GM19395 (cell line): ENCODE measurements around the gene DYRK1B.
"Not testable (repeated sequence)": the region's sequence is repeated elsewhere in the genome, so short reads cannot be mapped to it uniquely, and the experiment has no call there.

ENCODE experiments used
- ATAC-seq: cut with Tn5 transposase; IDR thresholded peaks from one replicate; pipeline ENCODE4 v1.9.1; 2021; ENCODE audit warnings: mild to moderate bottlenecking, moderate library complexity; ENCODE audit not compliant: unreplicated experiment

DYRK1B gene

DNA sequence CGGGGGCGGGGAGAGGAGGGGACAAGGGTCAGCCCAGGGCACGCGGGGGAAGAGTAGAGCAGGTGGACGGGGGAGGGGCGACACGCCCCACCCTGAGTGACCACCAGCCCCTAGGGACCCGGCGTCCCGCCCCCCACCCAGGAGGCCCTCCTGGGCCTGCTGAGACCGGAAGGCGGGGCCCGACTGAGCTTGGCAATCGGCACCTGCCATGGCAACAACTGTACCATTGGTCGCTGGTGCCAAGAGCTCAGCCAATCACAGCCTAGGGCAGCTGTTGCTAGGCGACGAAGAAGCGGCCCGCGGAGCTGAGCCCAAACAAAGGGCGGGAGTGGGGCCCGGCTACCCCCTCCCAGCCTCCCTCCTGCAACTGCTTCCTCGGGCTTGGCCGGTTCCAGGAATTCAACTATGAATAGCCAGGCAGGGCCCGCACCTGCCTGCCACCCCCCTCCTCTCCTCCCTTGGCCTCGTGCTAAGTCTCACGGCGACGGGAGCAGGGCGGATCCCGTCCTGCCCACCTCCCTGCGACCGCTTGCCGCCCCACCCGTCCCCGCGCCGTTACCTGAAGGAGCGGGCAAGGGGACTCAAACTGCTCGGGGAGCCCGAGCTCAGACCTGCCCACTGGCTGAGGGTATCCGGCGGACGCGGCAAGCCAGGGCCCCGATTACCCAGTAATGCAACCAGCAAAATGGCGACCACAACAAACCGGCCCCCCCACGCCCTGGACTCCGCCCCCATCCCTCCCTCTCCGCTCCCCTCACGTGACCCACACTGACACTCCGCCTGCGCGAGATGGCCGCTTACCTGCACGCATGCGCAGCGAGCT lies at the start of gene DYRK1B:
TSS of gene DYRK1B (minus strand) at position 699 of the 823 bp plus-strand sequence. CDS start 2,295 bp downstream, outside the sequence.
- ATAC-seq, result peak; percentile 87

DNA sequence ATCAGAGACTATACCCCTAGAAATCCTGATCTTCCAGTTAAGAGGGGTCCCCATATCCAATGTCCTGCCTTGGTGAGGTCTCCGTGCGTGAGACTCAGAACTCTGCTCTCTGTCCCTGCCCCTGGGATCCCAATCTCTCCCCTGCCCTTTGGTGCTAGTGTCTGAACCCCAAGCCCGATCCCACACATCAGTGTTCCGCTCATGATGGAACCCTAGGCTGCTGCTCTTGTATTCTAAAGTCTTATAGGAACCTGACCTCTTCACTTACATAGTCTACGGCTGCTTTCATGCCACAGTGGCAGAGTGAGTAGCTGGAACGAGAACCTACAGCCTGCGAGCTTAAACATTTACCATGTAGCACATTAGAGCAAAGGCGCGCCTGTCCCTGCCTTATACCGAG lies 48.7 kb upstream of the DYRK1B start:
- not testable (repeated sequence) for ATAC-seq

DNA sequence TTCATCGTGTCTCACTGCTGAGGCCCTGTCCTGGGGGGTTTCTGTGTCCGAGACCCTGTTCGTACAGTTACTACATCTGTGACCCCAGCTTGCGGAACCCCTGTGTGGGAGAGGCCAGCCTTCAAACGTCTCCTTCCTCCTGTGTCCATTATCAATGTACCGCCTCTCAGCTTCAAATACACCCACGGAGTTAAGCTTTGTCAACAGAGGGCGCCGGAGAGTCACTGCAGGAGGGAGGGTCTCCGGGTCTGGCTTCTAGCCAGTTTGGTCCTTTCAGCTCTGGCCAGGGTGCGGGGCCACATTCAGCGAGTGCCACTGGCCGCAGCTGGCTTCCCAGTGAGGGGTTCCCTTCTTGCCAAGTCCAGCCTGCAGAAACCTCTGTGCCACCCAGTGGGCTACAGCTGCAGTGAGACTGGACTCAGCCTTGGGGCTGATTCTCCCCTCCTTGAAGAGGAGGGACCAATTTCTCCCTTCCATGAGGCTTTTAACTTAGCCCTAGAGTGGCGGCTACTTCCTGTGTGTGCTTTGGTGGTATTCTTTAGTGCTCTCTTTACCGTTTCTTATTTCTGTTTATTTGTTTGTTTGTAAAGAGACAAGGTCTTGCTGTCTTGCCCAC lies 47.6 kb upstream of the DYRK1B start:
- not testable (repeated sequence) for ATAC-seq

DNA sequence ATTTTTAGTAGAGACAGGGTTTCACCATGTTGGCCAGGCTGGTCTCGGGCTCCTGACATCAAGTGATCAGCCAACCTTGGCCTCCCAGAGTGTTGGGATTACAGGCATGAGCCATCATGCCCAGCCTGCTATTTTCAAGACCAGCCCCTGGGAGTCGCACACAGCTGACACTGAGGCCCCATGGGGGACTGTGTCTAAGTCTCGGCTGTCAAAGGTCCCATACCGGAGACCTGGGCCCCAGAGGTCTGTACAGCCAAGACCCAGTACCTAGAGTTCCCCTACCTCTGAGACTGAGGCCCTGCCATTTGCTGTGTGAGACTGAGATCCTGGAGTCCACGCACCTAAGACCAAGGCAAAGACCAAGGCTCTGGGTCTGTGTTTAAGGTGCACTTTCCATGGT lies 46.3 kb upstream of the DYRK1B start:
- ATAC-seq, result not testable (repeated sequence)

DNA sequence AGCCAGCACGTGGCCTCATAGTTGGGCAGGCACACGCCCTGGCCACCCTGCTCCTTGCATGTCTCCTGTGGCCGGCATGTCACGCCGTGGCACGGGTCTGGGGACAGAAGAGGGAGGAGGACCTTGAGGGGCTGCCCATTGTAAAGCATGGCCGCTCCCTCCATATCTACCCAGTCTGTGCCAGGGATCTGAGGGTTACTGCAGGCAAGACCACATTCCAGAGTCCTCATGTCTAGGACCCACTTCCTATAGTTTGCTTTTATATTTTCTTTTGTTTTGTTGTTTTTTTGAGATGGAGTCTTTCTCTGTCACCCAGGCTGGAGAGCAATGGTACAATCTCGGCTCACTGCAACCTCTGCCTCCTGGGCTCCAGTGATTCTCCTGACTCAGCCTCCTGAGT lies 45.8 kb upstream of the DYRK1B start:
- ATAC-seq, result not testable (repeated sequence)

DNA sequence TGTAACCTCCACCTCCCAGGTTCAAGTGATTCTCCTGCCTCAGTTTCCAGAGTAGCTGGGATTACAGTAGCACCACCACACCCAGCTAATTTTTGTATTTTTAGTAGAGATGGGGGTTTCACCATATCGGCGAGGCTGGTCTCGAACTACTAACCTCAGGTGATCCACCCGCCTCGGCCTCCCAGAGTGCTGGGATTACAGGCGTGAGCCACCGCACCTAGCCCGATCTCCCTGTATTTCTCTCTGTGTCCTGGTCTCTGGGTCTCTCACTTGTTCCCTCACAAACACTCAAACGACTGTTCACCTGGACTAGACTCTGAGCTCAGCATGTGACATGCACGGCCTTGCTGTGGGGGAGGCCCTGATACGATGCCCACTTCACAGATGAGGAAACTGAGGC lies 44.9 kb upstream of the DYRK1B start:
- ATAC-seq, result not testable (repeated sequence)

DNA sequence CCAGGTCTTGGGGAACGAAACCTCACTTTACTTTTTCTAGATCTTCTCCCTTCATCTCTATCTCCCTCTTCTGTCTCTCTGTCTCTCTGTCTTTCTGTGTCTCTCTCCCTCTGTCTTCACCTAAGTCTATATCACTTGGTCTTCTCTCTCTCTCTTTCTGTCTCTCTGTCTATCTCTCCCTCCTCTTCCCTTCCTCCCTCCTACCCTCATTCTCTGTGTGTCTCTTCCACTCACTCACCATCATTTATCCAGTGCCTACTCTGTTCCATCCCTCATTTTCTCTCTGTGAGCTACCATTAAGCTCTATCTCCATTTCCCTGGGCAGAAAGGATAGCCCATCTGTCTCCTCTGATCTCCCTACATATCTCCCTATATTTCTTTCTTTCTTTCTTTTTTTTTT lies 44.4 kb upstream of the DYRK1B start:
- ATAC-seq, result no peak

DNA sequence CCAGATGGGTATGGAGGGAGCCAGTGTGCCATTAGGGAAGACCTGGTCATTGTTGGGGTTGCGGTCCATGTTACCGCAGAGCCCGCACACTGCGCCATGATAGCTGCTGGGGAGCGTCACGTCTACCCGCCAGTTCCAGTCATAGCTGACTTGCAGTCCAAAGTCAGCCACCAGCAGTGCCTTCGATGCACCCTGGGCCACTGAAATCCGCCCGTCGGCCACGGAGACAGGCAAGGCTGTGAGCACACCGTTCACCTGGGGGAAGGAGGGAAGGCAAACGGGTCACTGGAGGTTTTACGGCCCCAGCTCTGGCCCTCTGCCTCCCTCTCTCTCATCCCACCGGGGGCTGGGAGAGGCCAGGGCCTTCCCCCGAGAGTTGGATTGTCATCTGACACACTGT lies 44.0 kb upstream of the DYRK1B start:
- not testable (repeated sequence) for ATAC-seq

DNA sequence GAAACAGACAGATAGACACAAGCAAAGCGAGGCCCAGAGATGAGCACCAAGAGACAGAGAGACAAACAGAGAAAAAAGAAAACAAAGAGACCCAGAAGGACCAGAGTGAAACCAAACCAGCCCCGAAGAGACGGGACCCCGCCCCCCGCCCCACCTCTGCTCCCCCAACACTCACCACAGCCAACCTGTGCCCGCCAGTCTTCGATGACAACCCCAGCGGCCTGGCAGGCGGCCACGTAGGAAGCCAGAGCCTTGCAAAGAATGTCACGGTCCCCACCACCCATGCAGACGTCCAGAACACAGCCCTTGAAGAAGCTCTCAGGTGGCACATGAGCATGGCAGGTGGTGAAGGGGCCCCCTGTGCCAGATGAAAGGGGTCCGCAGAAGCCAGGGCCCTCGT lies 43.5 kb upstream of the DYRK1B start:
- not testable (repeated sequence) for ATAC-seq

DNA sequence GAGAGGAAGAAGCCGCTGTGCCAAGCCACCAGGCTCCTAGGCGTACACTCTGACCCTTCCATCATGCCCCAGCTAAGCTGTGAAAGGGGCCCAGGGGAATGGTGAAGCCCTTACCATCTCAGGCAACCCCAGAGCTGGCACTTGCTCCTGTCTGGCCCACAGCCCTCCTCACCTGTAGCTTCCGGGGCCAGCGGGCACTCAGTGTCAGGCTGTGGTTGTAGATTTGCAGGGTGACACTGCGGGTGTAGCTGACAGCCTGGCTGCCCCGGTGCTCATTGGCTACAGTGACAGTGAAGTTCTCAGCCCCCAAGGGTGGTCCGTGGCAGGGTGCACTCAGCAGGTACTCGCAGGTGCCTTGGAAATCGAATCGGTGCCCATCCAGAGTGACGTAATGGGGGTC lies 42.5 kb upstream of the DYRK1B start:
- not testable (repeated sequence) for ATAC-seq

DNA sequence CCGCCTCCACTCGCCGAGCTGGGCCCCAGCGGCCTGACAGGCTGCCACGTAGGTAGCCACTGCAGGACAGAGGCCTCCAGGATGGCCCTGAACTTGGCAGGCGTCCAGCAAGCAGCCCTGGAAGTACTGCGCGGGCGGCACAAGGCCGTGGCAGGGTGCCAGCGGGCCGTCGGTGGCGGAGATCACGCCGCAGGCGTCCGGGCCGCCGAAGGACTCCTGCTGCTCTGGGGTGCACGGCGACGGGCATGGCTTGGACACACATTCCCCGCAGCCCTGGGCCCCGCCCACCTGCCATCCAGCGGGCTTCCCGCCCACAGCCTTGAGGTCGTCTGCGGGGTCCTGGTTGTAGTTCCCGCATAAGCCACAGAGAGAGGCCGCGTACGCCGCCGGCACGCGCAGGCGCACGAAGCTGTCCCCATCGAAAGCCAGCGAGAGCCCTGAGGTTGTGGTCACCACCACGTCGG lies 41.5 kb upstream of the DYRK1B start:
- not testable (repeated sequence) for ATAC-seq

DNA sequence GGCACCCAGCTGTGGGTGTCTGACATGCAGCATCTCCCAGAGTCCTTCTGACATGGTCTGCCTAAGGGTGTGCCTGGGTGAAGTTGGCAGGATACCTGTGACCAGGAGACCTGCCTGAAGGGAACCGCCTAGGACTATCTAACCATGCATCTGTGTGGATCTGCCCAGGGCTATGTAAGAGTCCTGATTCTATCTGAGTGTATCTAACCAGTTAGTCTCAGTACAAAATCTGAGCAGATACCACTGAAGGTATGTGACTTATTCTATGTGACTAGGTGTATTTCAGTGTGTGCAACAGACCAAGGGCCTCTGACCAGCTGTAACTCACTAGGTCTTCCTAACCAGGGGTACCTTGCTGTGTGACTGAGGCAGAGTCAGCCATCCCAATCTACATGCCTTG lies 40.4 kb upstream of the DYRK1B start:
- ATAC-seq, result no peak

DNA sequence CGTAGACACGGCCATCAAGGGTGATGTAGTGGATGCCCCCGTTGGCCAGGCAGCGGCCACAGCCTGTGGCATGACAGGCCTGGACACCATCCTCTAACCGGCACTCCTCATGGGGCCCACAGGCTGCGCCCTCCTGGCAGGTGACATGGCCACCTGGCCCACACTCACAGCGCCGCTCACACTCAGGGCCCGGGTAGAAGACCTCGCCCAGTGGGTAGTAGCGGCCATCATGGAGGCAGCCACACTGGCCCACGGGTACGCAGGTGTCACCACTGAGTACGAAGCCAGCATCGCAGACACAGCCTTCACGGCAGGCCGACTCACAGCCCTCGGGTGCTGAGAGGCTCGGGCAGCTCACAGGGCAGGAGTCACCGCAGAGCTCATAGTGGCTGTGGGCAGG lies 39.4 kb upstream of the DYRK1B start:
- ATAC-seq, result no peak

DNA sequence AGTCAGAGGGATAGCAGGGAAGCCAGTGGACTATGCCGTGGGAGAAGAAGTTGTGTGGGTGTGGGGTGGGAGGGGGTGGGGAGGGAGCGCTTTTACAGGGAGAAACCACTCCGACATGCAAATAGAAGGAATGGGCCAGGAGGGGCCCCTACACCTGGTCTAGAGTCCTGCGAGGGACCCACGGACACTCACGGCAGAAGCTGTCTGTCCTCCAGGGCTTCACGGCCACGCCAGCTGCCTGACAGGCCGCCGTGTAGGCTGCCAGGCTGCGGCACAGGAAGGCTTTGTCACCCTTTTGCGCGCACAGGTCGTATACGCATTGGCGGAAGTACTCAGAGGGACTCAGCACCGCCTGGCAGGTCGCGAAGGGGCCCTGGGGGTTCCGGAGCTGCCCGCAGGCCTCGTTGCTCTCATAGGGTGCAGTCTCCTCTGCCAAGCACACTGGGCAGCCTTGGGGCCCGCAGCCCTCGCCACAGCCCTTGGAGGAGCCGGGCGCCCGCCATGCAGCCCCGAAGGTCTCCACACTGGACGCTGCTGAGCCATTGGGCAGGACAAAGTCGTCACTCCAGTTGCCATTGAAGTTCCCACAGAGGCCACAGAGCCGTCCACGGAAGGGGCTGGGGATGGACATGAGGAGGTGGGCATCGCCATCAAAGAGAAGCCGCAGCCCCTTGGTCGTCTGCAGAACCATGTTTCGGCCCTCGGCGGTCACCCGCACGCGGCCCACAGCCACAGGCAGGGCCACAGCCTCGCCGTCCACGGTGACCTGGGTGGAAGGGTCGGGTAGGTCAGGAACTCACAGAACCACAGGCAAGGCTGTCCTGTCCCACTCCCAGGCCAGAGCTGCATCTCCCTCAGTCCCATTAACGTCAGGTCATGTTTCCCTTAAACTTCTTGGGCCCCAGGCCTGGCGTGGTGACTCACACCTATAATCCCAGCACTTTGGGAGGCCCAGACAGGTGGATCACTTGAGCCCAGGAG lies 38.2 kb upstream of the DYRK1B start:
- no peak for ATAC-seq

DNA sequence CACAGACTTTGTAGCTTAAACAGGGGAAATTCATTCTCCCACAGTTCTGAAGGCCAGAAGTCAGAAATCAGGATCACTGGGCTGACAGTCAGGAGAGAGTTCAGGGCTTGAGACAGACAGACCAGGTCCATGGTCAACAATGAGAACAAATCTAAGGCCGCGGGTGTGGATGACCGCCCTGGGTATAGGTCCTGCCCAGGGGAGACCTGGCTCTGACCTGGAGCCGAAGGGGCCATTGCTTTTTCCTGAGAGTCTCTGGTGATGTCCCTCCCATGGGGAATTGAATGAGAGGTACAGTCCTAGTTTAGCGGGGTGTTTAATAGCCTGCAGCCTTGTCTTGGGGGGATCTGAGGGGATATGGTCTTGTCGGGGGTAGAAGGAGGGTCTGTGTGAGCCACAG lies 37.4 kb upstream of the DYRK1B start:
- no peak for ATAC-seq

DNA sequence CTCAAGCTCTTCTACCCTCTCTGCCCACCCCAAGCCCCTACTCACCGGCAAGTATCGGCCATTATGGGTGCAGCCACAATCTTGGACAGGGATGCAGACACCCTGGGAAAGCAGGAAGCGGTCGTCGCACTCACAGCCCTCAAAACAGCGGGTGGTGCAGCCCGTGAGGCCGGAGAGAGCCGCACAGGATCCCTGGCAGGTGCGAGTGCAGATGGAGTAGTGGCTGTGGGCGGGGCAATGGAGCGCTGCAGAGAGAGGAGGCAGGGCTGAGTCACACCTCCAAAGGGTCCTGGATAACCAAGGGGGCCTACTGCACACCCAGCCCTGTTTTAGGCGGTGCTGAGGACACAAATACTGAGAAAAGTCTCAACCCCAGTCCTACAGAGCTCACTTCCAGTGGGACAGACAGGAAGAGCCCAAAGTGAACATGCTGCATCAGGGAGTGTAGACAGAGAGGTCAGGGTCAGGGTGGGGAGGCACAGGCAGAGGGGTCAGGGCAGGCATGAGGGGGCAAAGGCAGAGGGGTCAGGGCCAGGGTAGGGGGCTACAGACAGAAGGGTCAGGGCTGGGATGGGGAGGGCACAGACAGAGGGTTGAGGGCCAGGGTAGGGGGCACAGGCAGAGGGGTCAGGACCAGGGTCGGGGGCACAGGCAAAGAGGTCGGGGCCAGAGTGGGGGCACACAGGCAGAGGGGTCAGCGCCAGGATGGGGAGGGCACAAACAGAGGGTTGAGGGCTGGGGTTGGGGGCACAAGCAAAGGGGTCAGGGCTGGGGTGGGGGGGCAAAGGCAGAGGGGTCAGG lies 36.4 kb upstream of the DYRK1B start:
- no peak for ATAC-seq

DNA sequence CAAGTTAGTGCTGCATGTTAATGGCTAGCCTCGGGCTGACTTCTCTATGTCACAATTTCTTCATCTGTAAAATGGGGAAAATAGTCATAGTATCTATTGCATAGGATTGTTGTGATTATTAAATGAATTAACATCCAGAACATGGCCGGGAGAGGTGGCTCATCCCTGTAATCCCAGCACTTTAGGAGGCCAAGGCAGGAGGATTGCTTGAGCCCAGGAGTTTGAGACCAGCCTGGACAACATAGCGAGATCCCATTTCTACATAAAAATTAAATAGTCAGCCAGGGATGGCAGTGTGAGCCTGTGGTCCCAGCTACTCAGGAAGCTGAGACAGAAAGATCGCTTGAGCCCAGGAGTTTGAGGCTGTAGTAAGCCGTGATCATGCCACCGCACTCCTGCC lies 34.0 kb upstream of the DYRK1B start:
- no peak for ATAC-seq

DNA sequence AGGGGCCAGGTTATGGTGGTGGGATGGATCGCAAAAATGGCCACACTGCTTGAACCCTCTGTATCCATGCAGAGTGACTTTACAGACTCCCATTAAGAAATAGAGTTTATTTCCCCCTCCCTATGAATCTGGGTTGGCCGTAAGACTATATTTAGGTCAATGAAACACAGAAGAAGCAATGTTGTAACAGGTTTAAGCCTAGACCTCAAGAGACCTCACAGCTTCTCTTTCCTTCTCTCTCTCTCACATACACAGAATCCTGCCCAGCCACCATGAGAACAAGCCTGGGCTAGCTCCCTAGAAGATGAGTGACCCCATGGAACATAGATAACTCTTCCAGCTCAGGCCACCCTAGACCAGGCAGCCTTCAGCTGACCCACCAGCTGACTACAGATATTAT lies 33.2 kb upstream of the DYRK1B start:
- no peak for ATAC-seq

DNA sequence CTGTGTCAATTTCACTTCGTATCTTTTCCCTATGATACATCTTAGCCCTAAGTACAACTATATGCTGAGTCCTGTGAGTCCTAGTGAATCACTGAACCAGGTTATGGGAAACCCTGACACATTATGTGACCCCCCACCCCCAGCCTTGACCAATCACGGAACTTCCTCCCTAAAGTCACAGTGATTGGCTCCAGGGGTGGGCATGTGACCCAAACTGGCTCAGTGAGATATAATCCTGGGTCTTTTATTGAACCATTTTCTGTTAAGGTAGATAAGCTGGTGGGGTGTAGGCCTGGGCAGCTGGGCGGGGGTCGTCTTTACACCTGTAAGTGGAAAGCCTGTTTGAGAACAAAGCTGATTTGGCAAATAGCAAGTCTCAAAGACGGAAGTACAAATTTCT lies 32.0 kb upstream of the DYRK1B start:
- no peak for ATAC-seq

DNA sequence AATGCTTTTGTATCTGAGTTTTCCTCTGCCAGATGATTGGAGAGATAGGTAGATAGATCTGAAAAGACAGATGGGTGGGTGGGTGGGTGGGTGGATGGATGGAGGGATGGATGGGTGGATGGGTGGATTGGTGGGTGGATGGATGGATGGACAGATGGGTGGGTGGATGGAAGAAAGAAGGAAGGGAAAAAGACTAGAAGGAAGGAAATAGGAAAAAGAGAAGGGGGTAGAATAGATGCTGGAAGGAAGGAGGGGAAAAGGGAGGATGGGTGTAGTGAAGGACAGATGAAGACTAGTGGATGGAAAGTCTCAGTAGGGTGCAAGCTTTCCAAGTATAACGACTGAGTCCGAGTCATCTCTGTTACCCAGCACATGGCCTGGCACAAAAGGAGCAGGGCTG lies 31.2 kb upstream of the DYRK1B start:
- no peak for ATAC-seq
